Hematopoietic multipotent progenitor cell treated with erythropoietin and hydrocortisone succinate and interleukin-3 and kit ligand, for 4 days (in vitro differentiated cells): ENCODE data around the gene ATP5F1E.
"Not testable (repeated sequence)": the region's sequence is repeated elsewhere in the genome, so short reads cannot be mapped to it uniquely, and the experiment has no call there.

Experiments
- DNase-seq: peaks from one replicate; pipeline ENCODE4 v3.0.0-alpha.2; 2015

Gene ATP5F1E

GRCh38 chr20:59042796-59043631 lies 10.9 kb upstream of the ATP5F1E start:
- DNase-seq = peak; percentile 97

GRCh38 chr20:59042151-59042795 lies 10.1 kb upstream of the ATP5F1E start, which contains the start of gene PRELID3B:
TSS of gene PRELID3B (minus strand) at chr20:59042786. CDS start at chr20:59042730, 56 bp downstream.
- DNase-seq = no peak

- DNase-seq = not testable (repeated sequence)
Measured at GRCh38 chr20:59041487-59041886, 9.4 kb upstream of the ATP5F1E start.

GRCh38 chr20:59040667-59041066 lies 8.5 kb upstream of the ATP5F1E start:
- no peak for DNase-seq

GRCh38 chr20:59039233-59039632 lies 7.1 kb upstream of the ATP5F1E start:
- DNase-seq = no peak

- no peak for DNase-seq
Measured at GRCh38 chr20:59037386-59037785, 5.3 kb upstream of the ATP5F1E start.

GRCh38 chr20:59035381-59035780 lies 3.2 kb upstream of the ATP5F1E start:
- DNase-seq = no peak

GRCh38 chr20:59033616-59034165 lies 1.6 kb upstream of the ATP5F1E start:
- DNase-seq = no peak

- no peak for DNase-seq
Measured at GRCh38 chr20:59033093-59033492, 958 bp upstream of the ATP5F1E start.

GRCh38 chr20:59032713-59033059 lies 551 bp upstream of the ATP5F1E start:
- DNase-seq = no peak

GRCh38 chr20:59031564-59032022 lies 542 bp downstream of the ATP5F1E start:
- no peak for DNase-seq

- no peak for DNase-seq
Measured at GRCh38 chr20:59030911-59031563, 1.1 kb downstream of the ATP5F1E start.

- DNase-seq = no peak
Measured at GRCh38 chr20:59028812-59029211, 3.3 kb downstream of the ATP5F1E start.

- no peak for DNase-seq
Measured at GRCh38 chr20:59027741-59028320, 4.3 kb downstream of the ATP5F1E start.

GRCh38 chr20:59026904-59027740 lies 5.0 kb downstream of the ATP5F1E start:
- no peak for DNase-seq

- no peak for DNase-seq
Measured at GRCh38 chr20:59025511-59025910, 6.6 kb downstream of the ATP5F1E start.

GRCh38 chr20:59025086-59025485 lies 7.0 kb downstream of the ATP5F1E start:
- DNase-seq = no peak

- DNase-seq = no peak
Measured at GRCh38 chr20:59024111-59024530, 8.0 kb downstream of the ATP5F1E start.

GRCh38 chr20:59023616-59024015 lies 8.5 kb downstream of the ATP5F1E start:
- DNase-seq = no peak

- no peak for DNase-seq
Measured at GRCh38 chr20:59022754-59023153, 9.4 kb downstream of the ATP5F1E start.

GRCh38 chr20:59020938-59021551 lies 11.1 kb downstream of the ATP5F1E start:
- peak; percentile 96 for DNase-seq

- peak; percentile 58 for DNase-seq
Measured at GRCh38 chr20:59019217-59019616, 12.9 kb downstream of the ATP5F1E start, which contains the start of gene TUBB1. TSS of gene TUBB1 (plus strand) at chr20:59019429. CDS start at chr20:59019523, 94 bp downstream.
